GM18505 (cell line): ENCODE results near the gene HSDL2.

Source experiments
- ATAC-seq: cut with Tn5 transposase; IDR thresholded peaks from one replicate; pipeline ENCODE4 v1.9.1; 2021; ENCODE audit not compliant: unreplicated experiment
- POLR2A ChIP-seq: IDR thresholded peaks from 4 replicates; pipeline ENCODE4 v1.6.1; 2011; ENCODE audit warnings: borderline replicate concordance; ENCODE audit not compliant: insufficient read depth, insufficient read length; ENCODE audit errors: extremely low read depth

Gene HSDL2

DNA sequence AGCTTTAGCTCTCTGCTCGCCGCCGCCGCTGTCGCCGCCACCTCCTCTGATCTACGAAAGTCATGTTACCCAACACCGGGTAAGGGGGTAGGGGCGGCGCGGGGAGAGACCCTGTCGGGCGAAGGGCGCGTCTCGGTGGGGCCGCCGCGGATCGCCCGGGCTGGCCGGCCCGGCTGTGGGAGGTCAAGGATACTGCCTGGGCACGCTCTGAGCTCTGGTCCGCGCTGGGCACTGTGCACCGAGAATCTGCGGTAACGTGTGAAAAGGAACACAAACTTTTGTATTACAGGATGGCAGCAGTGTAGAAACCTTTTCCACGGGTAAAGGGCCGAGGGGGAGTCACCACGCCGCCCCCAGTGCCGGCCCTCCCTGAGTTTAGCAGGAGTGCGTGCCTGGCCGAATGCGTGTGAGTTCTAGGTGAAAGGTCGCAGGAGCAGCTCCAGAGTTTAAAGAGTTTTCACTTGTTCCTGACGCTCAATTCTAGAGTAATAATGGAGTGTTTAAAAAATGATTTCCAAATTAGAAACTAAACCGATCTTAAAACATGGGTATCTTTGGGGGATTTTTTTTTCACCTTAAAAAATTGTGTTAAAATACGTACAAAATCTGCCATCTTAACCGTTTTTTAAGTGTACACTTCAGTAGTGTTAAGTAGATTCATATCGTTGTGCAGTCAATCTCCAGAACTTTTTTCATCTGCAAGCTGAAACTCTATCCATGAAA, at the start of gene HSDL2:
Gene HSDL2, plus strand, starts transcription at position 7 of the 723 bp plus-strand sequence. Its CDS starts 56 bp downstream, at position 63.
- TF ChIP-seq POLR2A, result peak; percentile 23
- ATAC-seq, result peak; percentile 21

DNA sequence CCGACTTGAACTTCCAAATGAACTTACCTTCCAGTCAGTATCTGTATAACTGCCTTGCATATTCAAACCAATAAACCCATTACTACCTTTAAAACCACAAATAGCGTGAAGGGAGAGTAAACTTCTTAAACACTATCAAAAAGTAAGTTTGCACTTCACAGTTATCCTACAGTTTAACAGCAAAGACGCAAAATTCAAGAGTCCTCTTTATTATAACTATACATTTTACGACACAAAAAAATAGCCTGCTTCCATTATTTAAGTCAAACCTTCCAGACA, 48.3 kb upstream of the HSDL2 start:
- no peak for ATAC-seq
- TF ChIP-seq POLR2A, result no peak

- no peak for TF ChIP-seq POLR2A
- no peak for ATAC-seq
Observed at GRCh38 chr9:112332214-112332613, 47.7 kb upstream of the HSDL2 start.

DNA sequence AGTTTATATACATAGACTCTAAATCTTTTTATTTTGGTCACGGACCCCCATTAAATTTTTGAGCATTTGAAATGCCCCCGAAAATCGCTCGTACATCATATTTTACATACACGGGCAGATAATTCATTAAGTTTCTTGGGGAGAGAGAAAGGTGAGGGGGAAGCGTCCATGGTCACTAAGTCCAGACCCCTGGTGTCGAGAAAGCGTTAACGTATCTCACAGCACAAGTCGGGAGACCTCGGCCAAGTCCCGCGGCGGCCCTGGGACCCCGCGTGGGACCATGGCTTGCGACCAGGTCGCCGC, 47.3 kb upstream of the HSDL2 start:
- TF ChIP-seq POLR2A, result no peak
- ATAC-seq, result no peak

DNA sequence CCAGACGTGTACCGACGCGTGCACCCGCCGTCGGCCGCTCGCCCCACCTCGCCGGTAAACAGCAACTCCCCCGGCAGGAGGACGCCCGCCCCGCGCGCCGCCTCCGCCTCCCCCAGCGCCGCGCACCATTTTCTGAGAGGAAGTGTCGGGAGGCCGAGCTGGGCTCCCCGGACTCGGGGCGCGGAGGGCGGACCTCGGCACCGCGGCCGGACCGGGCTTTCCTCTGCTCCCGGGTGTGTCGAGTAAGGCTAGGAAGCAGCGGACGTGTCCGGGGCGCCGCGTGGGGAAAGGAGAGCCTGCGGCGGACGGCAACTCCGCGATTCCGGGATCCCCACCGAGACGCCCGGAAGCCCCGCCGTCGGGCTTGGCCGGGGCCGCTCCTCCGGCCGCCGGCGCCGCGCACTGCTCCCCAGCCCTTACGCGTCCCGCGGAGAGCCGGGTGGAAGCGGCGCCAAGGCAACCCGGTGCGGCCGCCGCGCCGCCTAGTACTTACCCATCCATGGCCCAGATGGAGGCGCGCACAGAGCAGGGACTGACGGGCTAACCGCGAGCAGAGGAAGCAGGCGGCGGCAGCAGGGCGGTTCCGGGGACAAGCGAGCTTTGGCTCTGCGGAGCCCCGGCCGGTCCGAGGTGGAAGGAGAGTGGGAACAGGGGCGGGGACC, 46.8 kb upstream of the HSDL2 start, which contains the start of gene PTBP3:
Gene PTBP3, minus strand, starts transcription at position 643 of the 662 bp plus-strand sequence. CDS start 35,754 bp downstream, outside the sequence.
- ATAC-seq, result peak; percentile 57
- peak; percentile 80 for TF ChIP-seq POLR2A

DNA sequence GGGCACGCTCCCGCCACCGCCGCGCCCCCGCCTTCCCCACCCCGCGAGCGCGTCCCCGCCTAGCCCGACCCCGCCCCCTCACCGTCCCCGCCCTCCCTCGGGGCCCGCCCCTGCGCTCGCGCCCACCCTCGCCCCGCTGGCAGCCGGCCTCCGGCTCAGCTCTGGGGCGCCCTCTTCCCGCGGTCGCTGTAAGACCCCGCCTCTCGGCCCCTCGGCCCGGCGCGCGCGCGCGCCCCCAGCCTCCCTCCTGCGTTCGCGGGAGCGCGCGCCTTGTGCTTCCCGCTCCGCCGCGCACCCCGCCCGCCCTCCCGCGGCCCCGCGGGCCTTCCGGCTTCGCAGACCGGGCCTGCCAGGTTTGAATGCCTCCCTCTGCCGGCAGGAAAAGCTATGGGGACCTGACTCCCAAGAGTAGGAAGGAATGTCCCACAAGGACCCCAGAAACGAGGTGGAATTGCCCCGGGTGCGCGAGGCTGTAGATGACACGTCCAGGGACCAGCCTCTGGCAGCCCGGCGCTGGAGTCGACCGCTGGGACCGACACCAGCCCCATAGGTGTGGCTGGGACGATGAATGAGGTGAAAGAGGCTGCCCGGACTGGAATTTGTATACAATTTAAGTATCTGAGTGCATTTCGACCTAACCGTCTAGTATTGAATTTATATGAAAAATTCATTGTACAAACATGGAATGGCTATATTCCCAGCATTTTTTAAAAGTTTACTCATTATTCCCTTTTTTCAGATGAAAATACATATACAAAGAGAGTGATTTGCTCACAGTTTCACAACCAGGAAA, 46.1 kb upstream of the HSDL2 start:
- peak; percentile 51 for TF ChIP-seq POLR2A
- ATAC-seq, result peak; percentile 76

DNA sequence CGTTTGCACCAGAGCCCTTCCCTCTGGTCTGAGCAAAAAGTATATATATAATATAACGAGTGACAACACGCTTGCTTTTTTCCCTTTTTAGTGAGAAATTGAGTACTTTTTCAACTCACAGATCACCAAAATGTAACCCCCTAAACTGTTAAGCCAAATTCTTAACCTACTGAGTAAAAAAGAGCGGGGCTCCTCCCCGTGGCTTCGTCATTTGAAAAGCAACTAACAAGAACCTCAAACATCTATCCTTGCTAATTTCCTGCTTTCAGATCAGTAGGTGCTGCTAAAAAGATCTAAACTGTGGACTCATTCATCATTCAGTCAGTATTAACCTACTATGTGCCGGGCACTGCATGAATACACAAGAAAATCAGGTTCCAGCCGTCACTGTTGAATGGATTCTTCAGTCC, 45.5 kb upstream of the HSDL2 start:
- no peak for TF ChIP-seq POLR2A
- no peak for ATAC-seq

- no peak for TF ChIP-seq POLR2A
- ATAC-seq, result no peak
Observed at GRCh38 chr9:112337547-112337946, 42.4 kb upstream of the HSDL2 start.

DNA sequence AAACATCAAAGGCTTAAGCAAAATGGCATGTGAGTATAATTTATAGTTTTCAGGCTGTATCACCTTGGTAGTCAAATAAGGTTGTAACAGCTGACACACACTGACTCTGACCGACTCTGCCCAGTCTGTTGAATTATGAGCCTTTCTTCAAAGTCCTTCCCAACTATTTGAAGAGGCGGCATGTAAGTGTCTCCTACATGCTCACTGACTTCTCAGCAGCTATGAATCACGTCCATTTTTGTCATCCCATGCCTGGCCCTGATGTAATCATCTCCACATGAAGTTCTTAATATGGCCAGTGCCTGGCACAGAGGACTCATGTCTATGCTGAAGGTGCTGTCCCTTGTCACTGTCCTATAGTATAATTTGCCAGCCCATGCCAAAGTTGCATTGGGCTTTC, 41.3 kb upstream of the HSDL2 start:
- no peak for TF ChIP-seq POLR2A
- no peak for ATAC-seq

GRCh38 chr9:112339886-112340285, 40.0 kb upstream of the HSDL2 start:
- no peak for ATAC-seq
- no peak for TF ChIP-seq POLR2A

- ATAC-seq, result no peak
- no peak for TF ChIP-seq POLR2A
Observed at GRCh38 chr9:112341730-112342129, 38.2 kb upstream of the HSDL2 start.

- no peak for ATAC-seq
- TF ChIP-seq POLR2A, result peak; percentile 46
Observed at GRCh38 chr9:112348257-112349007, 31.5 kb upstream of the HSDL2 start.

- no peak for TF ChIP-seq POLR2A
- no peak for ATAC-seq
Observed at GRCh38 chr9:112349008-112349333, 30.9 kb upstream of the HSDL2 start.
